Left lung (tissue), 10 donors: ENCODE results near the gene OLFML2B. TPM values are rescaled to one million over a fixed set of nuclear protein-coding genes. Genes with fewer than 3 reads are reported as not detected.

Source experiments
- ATAC-seq: fragments of 200-7000 bp; cut with Tn5 transposase; one replicate; pipeline ENCODE4 v1.9.1; 2020; ENCODE audit warnings: moderate library complexity
- DNase-seq, 4 donors: peaks; one replicate each; pipeline ENCODE4 v3.0.0-alpha.2; 2013 to 2020
- H3K27ac ChIP-seq, 2 donors: fragments of 200-600 bp; sonication (generic) in 1 of 2; one replicate each; pipeline versions ENCODE4 v1.5.0 to v1.8.0; 2020 to 2021
- H3K27me3 ChIP-seq, 2 donors: fragments of 200-600 bp; sonication (generic) in 1 of 2; one replicate each; pipeline versions ENCODE4 v1.5.0 to v1.8.0; 2020 to 2021
- H3K36me3 ChIP-seq, 2 donors: fragments of 200-600 bp; sonication (generic) in 1 of 2; one replicate each; pipeline versions ENCODE4 v1.5.0 to v1.8.0; 2020 to 2021
- H3K4me1 ChIP-seq, 2 donors: fragments of 200-600 bp; one replicate each; pipeline ENCODE4 v1.8.0; 2021
- H3K4me3 ChIP-seq, 2 donors: fragments of 200-600 bp; sonication (generic) in 1 of 2; one replicate each; pipeline versions ENCODE4 v1.5.0 to v1.8.0; 2020 to 2021; ENCODE audit warnings: mild to moderate bottlenecking in 1 of 2
- H3K9me3 ChIP-seq, 2 donors: fragments of 200-600 bp; sonication (generic) in 1 of 2; one replicate each; pipeline versions ENCODE4 v1.5.0 to v1.8.0; 2020 to 2021
- CTCF ChIP-seq, 2 donors: fragments of 200-600 bp; sonication (generic) in 1 of 2; IDR thresholded peaks; one replicate each; pipeline versions ENCODE4 v1.5.0 to v1.8.0; 2021; ENCODE audit warnings: antibody characterized with exemption in 2 of 2
- intact Hi-C, 2 donors: fragments of 100-400 bp; cut with DNase I; formaldehyde crosslinking; loops; one replicate each; pipeline versions ENCODE4 v1.11.2 to v1.14.2; 2022
- polyA plus RNA-seq, 6 donors: library from polyadenylated mRNA; unstranded; fragments of 120-200 nt; gene quantifications; one replicate each; pipeline ENCODE4 v1.2.1, GENCODE V29; 2013; ENCODE audit not compliant: insufficient read length in 6 of 6
- total RNA-seq, 2 donors: library from RNA; stranded (reverse); fragmentation: NEBNext Ultra II Directional; extraction: Animal tissue kit (Norgen Biotek cat#: 25700); gene quantifications; one replicate each; pipeline ENCODE4 v1.2.1, GENCODE V29; 2021
- donor health status: DM: no; HTN: yes; CAD: no.
- donor health status: DM: no; HTN: no; CAD: no.

OLFML2B gene
- total and polyA plus RNA-seq, 8 donors: 12.7 to 46.8 (median 15.2) TPM

- no peak overlapping the region for H3K4me3 ChIP-seq
- intact Hi-C loops: no loop called here
- H3K4me1 ChIP-seq: peaks cover 0 to 15% of the 10 kb centered on the region in 2 donors
- H3K36me3 ChIP-seq: peaks cover 0 to 13% of the 10 kb centered on the region in 2 donors
- H3K27ac ChIP-seq: no peak overlapping the region
- H3K9me3 ChIP-seq: no peaks in the 10 kb centered on the region
- no peak for DNase-seq
- H3K27me3 ChIP-seq: no peaks in the 10 kb centered on the region
- ATAC-seq: no peak
- no peak for TF ChIP-seq CTCF (IDR thresholded peaks at IDR 0.05)
These were observed 74.1 kb downstream of the OLFML2B start for GRCh38 chr1:161949548-161949947.

- Histone ChIP-seq H3K9me3 (no peaks in the 10 kb centered on the region), H3K4me1 (peaks cover 0 to 4% of the 10 kb centered on the region in 2 donors), H3K27me3 (no peaks in the 10 kb centered on the region), H3K27ac (no peak overlapping the region), H3K36me3 (peaks cover 0 to 23% of the 10 kb centered on the region in 2 donors), H3K4me3 (no peak overlapping the region)
- TF ChIP-seq CTCF (IDR thresholded peaks at IDR 0.05): no peak
- intact Hi-C loops: no loop called here
- ATAC-seq (no peak), DNase-seq (no peak)
These were observed 75.2 kb downstream of the OLFML2B start for GRCh38 chr1:161948435-161948834.

GRCh38 chr1:161946071-161946987 is 77.3 kb downstream of the OLFML2B start:
- Histone ChIP-seq H3K27me3 (no peaks in the 10 kb centered on the region), H3K36me3 (peaks cover 0 to 38% of the 10 kb centered on the region in 2 donors), H3K9me3 (no peaks in the 10 kb centered on the region), H3K27ac (no peak overlapping the region), H3K4me1 (no peaks in the 10 kb centered on the region), H3K4me3 (no peak overlapping the region)
- ATAC-seq (no peak), DNase-seq (no peak)
- TF ChIP-seq CTCF (IDR thresholded peaks at IDR 0.05): no peak
- intact Hi-C loops: no loop called here

GRCh38 chr1:161945306-161946060 is 78.2 kb downstream of the OLFML2B start:
- no peak for DNase-seq
- H3K27ac ChIP-seq: no peak overlapping the region
- no peak for TF ChIP-seq CTCF (IDR thresholded peaks at IDR 0.05)
- intact Hi-C loops: no loop called here
- peaks cover 0 to 38% of the 10 kb centered on the region in 2 donors for H3K36me3 ChIP-seq
- H3K9me3 ChIP-seq: no peaks in the 10 kb centered on the region
- no peaks in the 10 kb centered on the region for H3K27me3 ChIP-seq
- no peak overlapping the region for H3K4me3 ChIP-seq
- H3K4me1 ChIP-seq: no peaks in the 10 kb centered on the region
- ATAC-seq: no peak

GRCh38 chr1:161944381-161944780 is 79.3 kb downstream of the OLFML2B start:
- Histone ChIP-seq H3K27me3 (no peaks in the 10 kb centered on the region), H3K36me3 (peaks cover 0 to 38% of the 10 kb centered on the region in 2 donors), H3K9me3 (no peaks in the 10 kb centered on the region), H3K4me1 (no peaks in the 10 kb centered on the region), H3K4me3 (no peak overlapping the region), H3K27ac (no peak overlapping the region)
- TF ChIP-seq CTCF (IDR thresholded peaks at IDR 0.05): no peak
- no peak for DNase-seq
- intact Hi-C loops: no loop called here
- ATAC-seq: no peak
